ENCODE results near the gene OR10G2. TPM values are rescaled to one million over a fixed set of nuclear protein-coding genes. Genes with fewer than 3 reads are reported as not detected.

OR10G2 gene
- not detected for total RNA-seq

- intact Hi-C loops (cut with DNase I) = no loop called here
- no peak for DNase-seq
- TF ChIP-seq POLR2A (IDR thresholded peaks at IDR 0.05) = no peak
- TF ChIP-seq CTCF (IDR thresholded peaks at IDR 0.05) = no peak
- WGBS, 2 donors = 80 to 84% methylated on average over 4 of the region's 4 CpGs
- H3K9me3 ChIP-seq = no peaks in the 10 kb centered on the region
- no peaks in the 10 kb centered on the region for H3K36me3 ChIP-seq
- H3K4me3 ChIP-seq (replicated peaks in 1 of 3) = no peak within 1 kb of the TSS
- no peaks in the 10 kb centered on the region for H3K4me1 ChIP-seq
- no peaks in the 10 kb centered on the region for H3K27me3 ChIP-seq
- H3K27ac ChIP-seq = no peak within 1 kb of the TSS
Measured at GRCh38 chr14:21634840-21635239, at the start of gene OR10G2. OR10G2 (minus strand) TSS chr14:21634940; CDS start chr14:21634842, 98 bp downstream.

- Histone ChIP-seq H3K36me3 (no peaks in the 10 kb centered on the region), H3K27me3 (no peaks in the 10 kb centered on the region), H3K4me3 (replicated peaks in 1 of 3) (no peak overlapping the region), H3K4me1 (no peaks in the 10 kb centered on the region), H3K27ac (no peak overlapping the region), H3K9me3 (no peaks in the 10 kb centered on the region)
- intact Hi-C loops (cut with DNase I) = no loop called here
- DNase-seq = no peak
- 89 to 94% methylated on average over 2 of the region's 2 CpGs for WGBS, 2 donors
- TF ChIP-seq CTCF (IDR thresholded peaks at IDR 0.05) (no peak), POLR2A (IDR thresholded peaks at IDR 0.05) (no peak)
Measured at GRCh38 chr14:21680072-21680471, 45.3 kb upstream of the OR10G2 start.

GRCh38 chr14:21675566-21675965, 40.8 kb upstream of the OR10G2 start:
- Histone ChIP-seq H3K36me3 (no peaks in the 10 kb centered on the region), H3K27ac (no peak overlapping the region), H3K27me3 (no peaks in the 10 kb centered on the region), H3K4me3 (replicated peaks in 1 of 3) (no peak overlapping the region), H3K4me1 (no peaks in the 10 kb centered on the region), H3K9me3 (no peaks in the 10 kb centered on the region)
- 83 to 88% methylated on average over 4 of the region's 4 CpGs for WGBS, 2 donors
- DNase-seq = no peak
- no peak for TF ChIP-seq POLR2A (IDR thresholded peaks at IDR 0.05)
- no peak for TF ChIP-seq CTCF (IDR thresholded peaks at IDR 0.05)
- intact Hi-C loops (cut with DNase I) = no loop called here

- DNase-seq = no peak
- Histone ChIP-seq H3K4me1 (no peaks in the 10 kb centered on the region), H3K36me3 (no peaks in the 10 kb centered on the region), H3K4me3 (replicated peaks in 1 of 3) (no peak within 1 kb of the TSS), H3K27me3 (no peaks in the 10 kb centered on the region), H3K9me3 (no peaks in the 10 kb centered on the region), H3K27ac (no peak within 1 kb of the TSS)
- TF ChIP-seq POLR2A (IDR thresholded peaks at IDR 0.05) (no peak), CTCF (IDR thresholded peaks at IDR 0.05) (no peak)
- WGBS, 2 donors = 86 to 87% methylated on average over 1 of the region's 1 CpG
- intact Hi-C loops (cut with DNase I) = no loop called here
Measured at GRCh38 chr14:21673718-21674117, 39.0 kb upstream of the OR10G2 start, which contains the start of gene OR4E1. OR4E1 (minus strand) TSS chr14:21673818; CDS start chr14:21670935, 2,883 bp downstream.

GRCh38 chr14:21672116-21672515, 37.4 kb upstream of the OR10G2 start:
- Histone ChIP-seq H3K4me1 (no peaks in the 10 kb centered on the region), H3K27ac (no peak overlapping the region), H3K9me3 (no peaks in the 10 kb centered on the region), H3K4me3 (replicated peaks in 1 of 3) (no peak overlapping the region), H3K36me3 (no peaks in the 10 kb centered on the region), H3K27me3 (no peaks in the 10 kb centered on the region)
- DNase-seq = no peak
- 88 to 94% methylated on average over 1 of the region's 1 CpG for WGBS, 2 donors
- TF ChIP-seq CTCF (IDR thresholded peaks at IDR 0.05) (no peak), POLR2A (IDR thresholded peaks at IDR 0.05) (no peak)
- intact Hi-C loops (cut with DNase I) = no loop called here
